Stimulated activated CD4-positive, alpha-beta T cell treated with anti-CD3 and anti-CD28 coated beads, Interleukin-2, amount 100 ng/mL, for 24 hours (primary cell): ENCODE results near the gene NHSL2.

Source experiments
- DNase-seq, 2 donors: peaks; one replicate each; pipeline ENCODE4 v3.0.0-alpha.2; 2020

The NHSL2 gene

DNA sequence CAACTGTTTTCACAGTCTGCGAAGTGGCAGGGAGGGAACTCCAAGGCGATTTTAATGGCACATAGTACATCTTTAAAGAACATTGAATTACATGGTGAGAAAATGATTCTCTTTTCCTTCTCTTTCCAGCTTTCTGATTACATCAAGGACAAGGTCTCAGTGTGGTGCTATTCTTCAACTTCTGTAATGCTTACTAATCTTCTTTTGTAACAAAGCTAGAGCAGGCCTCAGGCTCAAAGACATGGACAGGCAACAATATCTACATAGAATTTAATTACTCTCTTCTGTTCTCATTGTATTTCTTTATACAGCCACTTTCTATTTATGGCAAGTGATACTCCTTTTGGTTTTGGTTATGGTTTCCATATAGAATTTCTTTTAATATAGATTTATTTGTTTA, 172.6 kb downstream of the NHSL2 start:
- no peak for DNase-seq

DNA sequence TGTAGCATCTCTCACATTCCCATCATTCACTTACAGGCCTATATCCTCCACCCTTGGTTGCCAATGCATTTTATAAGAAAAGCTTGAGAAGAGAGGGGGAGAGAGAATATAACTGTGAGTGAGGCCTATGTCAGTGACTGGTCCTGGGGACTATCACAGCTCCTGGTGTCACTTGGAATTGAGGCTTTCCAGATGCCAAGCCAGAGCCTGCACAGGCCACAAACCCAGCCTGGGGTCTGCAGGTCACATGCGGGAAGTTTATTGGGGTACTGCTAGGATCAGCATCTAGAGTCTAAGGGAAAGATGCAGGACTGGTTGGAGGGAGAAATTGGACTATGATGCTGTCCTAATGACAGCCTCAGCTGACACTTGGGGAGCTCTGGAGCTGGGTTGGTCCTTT, 173.5 kb downstream of the NHSL2 start:
- no peak for DNase-seq

DNA sequence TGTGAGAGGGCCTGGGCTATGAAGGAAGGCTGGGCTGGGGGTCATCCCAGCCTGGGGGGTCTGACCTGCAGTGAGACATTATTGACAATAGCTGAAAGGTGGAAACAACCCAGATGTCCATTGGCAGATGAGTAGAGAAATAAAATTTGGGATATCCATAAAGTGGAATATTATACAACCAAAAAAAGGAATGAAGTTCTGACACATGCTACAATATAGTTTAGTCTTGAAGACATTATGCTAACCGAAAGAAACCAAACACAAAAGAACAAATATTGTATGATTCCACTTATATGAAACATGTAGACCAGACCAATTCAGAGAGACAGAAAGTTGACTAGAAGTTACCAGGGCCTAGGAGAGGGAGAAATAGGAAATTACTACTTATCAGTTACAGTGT, 176.3 kb downstream of the NHSL2 start:
- DNase-seq: no peak

DNA sequence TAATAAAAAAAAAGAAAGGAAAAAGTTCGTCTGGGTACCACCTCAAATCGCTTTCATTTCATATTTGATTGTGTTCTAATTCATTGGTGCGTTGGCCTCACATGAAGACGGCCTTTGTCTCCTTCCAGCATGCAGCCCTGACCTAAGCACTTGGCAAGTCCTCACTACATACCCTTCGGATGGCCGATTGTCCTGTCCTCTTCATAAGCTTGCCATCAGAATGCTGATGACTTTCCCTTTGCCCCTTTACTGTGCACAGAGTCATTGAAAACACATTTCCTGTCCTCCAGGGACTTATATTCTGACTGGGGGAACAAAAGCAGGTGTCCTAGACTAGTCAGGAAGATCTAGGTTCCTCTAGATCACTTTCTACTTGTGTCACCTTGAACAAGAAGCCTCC, 178.1 kb downstream of the NHSL2 start:
- DNase-seq: no peak

DNA sequence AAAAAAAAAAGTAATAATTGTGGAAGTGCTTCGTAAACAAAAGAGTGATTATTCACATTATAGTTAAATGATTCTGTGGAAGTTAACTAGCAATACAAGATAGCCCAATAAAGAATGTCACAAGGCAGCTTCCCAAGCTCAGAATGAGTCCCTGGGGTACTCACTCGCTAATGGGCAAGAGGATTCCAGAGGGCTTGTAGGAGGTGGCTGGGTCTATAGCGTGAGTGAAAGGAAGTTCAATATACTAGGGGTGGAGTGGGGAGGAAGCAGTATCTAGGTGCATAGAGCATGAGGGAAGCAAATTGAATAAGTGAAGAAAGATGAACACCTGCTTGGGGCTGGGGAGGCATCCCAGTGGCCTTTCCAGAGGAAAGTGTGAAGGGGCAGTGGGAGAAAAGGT, 178.6 kb downstream of the NHSL2 start:
- DNase-seq: no peak

DNA sequence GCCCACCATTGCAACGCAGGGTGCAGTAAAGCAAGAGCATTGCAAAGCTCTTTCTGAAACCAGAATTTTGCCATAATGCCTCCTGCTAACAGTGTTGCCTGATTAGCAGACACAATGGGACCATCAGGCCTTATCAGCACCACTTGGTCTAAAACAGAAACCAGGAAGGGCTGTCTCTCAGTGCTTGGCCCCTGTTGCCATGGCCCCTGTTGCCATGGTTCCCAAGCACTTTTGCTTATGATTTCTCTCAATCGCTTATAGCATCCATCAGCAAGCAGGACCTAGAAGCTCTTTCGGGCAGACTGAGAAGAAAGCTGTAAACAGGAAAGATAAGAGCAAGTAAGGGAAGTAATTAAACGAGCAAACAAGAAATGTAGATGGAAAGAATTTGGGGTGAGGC, 184.2 kb downstream of the NHSL2 start:
- DNase-seq: peak; percentile 34 to 45

GRCh38 chrX:72095370-72095769, 184.7 kb downstream of the NHSL2 start:
- DNase-seq: no peak

DNA sequence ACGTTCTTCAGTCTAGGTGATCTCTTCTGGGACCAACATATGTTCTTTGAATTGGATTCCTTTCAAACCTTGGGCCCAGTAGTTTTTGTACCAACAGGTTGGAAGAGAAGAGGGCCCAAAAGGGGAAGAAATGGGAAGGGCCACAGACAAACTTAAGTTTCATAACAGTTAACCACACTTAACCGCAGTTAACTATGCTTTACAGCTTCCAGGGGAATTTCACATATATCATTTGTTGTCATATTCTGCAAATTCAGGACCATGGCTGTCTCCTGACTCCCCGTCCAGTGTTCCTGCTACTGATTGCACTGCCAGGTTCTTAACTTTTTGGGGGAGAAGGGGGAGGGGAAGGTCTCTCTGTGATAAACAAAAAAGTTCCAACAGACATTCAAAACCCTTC, 186.5 kb downstream of the NHSL2 start:
- DNase-seq: no peak

- DNase-seq: no peak
Measured at GRCh38 chrX:72100051-72100755, 189.6 kb downstream of the NHSL2 start.

- peak; percentile 52 to 62 for DNase-seq
Measured at GRCh38 chrX:72100824-72101351, 190.2 kb downstream of the NHSL2 start.

- DNase-seq: no peak
Measured at GRCh38 chrX:72101597-72102037, 191.0 kb downstream of the NHSL2 start.

- DNase-seq: no peak
Measured at GRCh38 chrX:72102126-72102525, 191.5 kb downstream of the NHSL2 start.

GRCh38 chrX:72102760-72103159, 192.1 kb downstream of the NHSL2 start:
- DNase-seq: no peak

DNA sequence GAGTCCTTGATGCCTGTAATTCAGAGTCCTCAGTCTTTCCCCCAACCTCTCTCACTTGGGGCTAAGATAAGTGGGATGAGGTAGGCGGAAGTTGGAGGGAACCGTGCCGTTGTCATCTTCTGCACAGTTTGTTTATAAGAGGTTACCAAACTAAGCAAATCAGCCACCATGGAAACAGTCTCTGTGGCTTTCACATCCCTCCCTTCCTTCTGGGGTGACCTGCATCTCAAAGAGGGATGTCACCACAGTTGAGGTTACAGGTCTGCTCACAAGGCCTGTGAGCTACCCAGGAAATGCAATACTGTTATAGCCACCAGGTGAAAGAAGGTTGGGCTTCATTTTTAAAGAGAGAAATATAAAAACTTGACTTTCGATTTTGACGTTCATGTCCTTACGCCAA, 194.8 kb downstream of the NHSL2 start:
- peak in 1 of 2 donors; percentile 24 for DNase-seq

DNA sequence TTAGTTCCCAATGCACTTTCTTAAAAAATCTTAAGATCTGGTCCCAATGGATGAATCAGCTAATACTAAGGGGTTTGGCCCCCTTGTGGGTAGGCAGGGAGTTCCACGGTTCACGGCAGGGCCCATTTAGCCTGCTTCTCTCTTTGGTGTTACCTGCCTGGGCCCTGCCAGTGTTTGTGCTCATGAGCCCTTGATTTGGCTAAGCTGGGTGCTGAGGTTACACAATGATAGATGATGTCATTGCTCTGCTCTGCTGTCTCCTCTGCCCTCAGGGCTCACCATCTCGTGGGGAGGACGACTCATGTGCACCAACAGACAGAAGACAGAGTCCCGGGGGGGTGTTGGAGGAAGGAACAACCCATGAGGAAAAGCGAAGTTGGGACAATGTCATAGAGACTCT, 196.7 kb downstream of the NHSL2 start:
- no peak for DNase-seq

- no peak for DNase-seq
Measured at GRCh38 chrX:72107841-72108595, 197.4 kb downstream of the NHSL2 start.

DNA sequence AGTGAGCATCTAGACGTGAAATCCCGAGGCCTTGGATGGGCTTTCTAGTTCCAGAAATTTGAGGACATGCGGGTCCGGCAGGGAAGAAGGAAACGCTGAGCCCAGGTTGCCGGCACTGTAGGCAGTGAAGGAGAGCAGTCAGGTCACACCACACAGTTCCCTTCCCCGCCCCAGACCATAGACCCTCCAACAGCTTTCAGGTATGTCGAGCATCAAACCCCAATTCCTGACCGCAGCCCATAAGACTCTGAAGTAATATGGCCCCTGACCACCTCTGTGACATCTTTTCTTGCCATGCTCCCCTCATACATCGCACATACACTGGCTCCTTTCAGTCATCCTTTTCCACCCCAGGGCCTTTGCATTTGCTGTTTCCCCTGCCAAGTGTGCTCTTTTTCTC, 198.0 kb downstream of the NHSL2 start:
- no peak for DNase-seq

GRCh38 chrX:72110051-72110875, 199.6 kb downstream of the NHSL2 start:
- DNase-seq: no peak

- DNase-seq: no peak
Measured at GRCh38 chrX:72110876-72111708, 200.4 kb downstream of the NHSL2 start.

DNA sequence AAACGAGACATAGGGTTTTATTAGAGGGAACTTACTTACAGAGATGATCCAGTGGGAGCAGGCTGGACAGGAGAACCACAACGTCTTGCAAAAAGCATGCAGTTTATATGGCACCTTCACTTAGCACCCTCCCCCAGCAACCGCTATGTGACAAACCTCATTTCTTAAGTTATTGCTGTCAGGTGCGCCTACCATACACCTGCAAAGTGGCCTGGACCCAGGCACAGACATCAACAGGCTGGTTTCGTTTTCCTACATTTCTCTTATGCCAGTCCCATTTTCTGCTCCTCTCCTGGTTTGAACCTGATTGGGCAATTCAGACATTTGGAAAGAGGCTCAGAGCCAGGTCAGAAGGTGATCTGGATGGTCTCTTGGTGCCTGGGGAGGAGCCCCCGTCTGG, 202.8 kb downstream of the NHSL2 start:
- DNase-seq: no peak

DNA sequence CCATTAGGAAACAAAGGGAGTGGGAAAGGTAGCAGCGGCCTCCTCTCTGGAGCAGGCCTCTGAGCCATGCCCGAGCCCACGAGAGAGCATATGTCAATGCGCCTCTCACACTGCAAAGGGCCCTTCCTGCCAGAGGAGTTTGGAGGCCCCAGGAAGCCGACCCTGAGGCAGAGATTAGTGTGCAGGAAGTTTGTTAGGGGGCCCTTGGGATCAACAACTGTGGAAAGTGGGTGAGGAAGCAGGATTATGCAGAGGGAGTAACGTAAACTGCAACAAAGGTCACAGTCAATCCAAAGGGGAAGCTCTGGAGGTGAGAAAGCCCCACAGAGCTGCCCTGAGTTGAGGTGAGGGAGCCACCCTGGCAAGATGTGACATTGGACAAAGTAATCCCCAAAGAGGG, 203.7 kb downstream of the NHSL2 start:
- no peak for DNase-seq

- DNase-seq: no peak
Measured at GRCh38 chrX:72114807-72115206, 204.2 kb downstream of the NHSL2 start.
